Testis (tissue), 3 donors: ENCODE measurements around the gene RUVBL1. TPM values are rescaled to one million over a fixed set of nuclear protein-coding genes. Genes with fewer than 3 reads are reported as not detected.

Experiments used
- DNase-seq: peaks from one replicate; pipeline ENCODE4 v3.0.0-alpha.2; 2019
- H3K27ac ChIP-seq, 2 donors: fragments of 200-600 bp; sonication (generic); one replicate each; pipeline ENCODE4 v1.5.1; 2019
- H3K27me3 ChIP-seq: fragments of 200-600 bp; sonication (generic); one replicate; pipeline ENCODE4 v1.5.1; 2019
- H3K36me3 ChIP-seq: fragments of 200-600 bp; sonication (generic); one replicate; pipeline ENCODE4 v1.5.1; 2017; ENCODE audit warnings: low read depth; ENCODE audit errors: missing control alignments
- H3K4me1 ChIP-seq: fragments of 200-600 bp; sonication (generic); one replicate; pipeline ENCODE4 v1.5.1; 2019
- H3K4me3 ChIP-seq, 2 donors: fragments of 200-600 bp; sonication (generic); one replicate each; pipeline ENCODE4 v1.5.1; 2017 to 2019
- H3K9me3 ChIP-seq: fragments of 200-600 bp; sonication (generic); one replicate; pipeline ENCODE4 v1.5.1; 2017
- CTCF ChIP-seq, 3 experiments: fragments of 450-650 bp in 2 of 3; fragments of 200-600 bp in 1 of 3; sonication (generic) in 1 of 3; IDR thresholded peaks; one replicate each; pipeline ENCODE4 v1.5.1; 2016 to 2019; ENCODE audit warnings: antibody characterized with exemption in 3 of 3, mild to moderate bottlenecking in 2 of 3, moderate library complexity in 1 of 3
- POLR2A ChIP-seq: fragments of 450-650 bp; IDR thresholded peaks from one replicate; pipeline ENCODE4 v1.6.1; 2017; ENCODE audit warnings: antibody characterized with exemption, mild to moderate bottlenecking, moderate library complexity
- WGBS, 2 donors: methylation state at CpG; one replicate each; pipeline ENCODE4 v1.1.5; 2018; 5-methylcytosine and 5-hydroxymethylcytosine counted together
- intact Hi-C: fragments of 100-400 bp; cut with DNase I; formaldehyde crosslinking; loops from one replicate; pipeline ENCODE4 v1.15.1; 2023; ENCODE audit warnings: low total_unique reads
- polyA plus RNA-seq: library from polyadenylated mRNA; stranded (reverse); fragments of 350-450 nt; fragmentation: Illumina TruSeq; extraction: RNeasy Lipid Tissue Mini Kit (QIAGEN cat#74804); gene quantifications from one replicate; pipeline ENCODE4 v1.2.3, GENCODE V29; 2014; ENCODE audit warnings: low read depth, low replicate concordance; ENCODE audit not compliant: insufficient read depth
- total RNA-seq, 2 donors: library from RNA; depleted of rRNA; stranded (reverse); fragments of >200 nt; gene quantifications; one replicate each; pipeline ENCODE4 v1.2.3, GENCODE V29; 2016

Gene RUVBL1
- total and polyA plus RNA-seq, 3 donors from 2014 or later: 42.9 to 70.1 (median 52.9) TPM

- no peaks in the 10 kb centered on the region for H3K9me3 ChIP-seq
- intact Hi-C loops: no loop called here
- no peak overlapping the region for H3K4me3 ChIP-seq
- 66 to 97% methylated on average over 3 of the region's 3 CpGs for WGBS, 2 donors
- no peak overlapping the region for H3K27ac ChIP-seq
- H3K4me1 ChIP-seq: no peaks in the 10 kb centered on the region
- H3K36me3 ChIP-seq: no peaks in the 10 kb centered on the region
- DNase-seq: no peak
- H3K27me3 ChIP-seq: no peaks in the 10 kb centered on the region
- TF ChIP-seq CTCF (IDR thresholded peaks at IDR 0.05) (no peak), POLR2A (no peak)
These were observed 23.5 kb downstream of the RUVBL1 start for GRCh38 chr3:128100161-128100560.

GRCh38 chr3:128098234-128098633, 25.4 kb downstream of the RUVBL1 start:
- H3K27me3 ChIP-seq: no peaks in the 10 kb centered on the region
- no peaks in the 10 kb centered on the region for H3K36me3 ChIP-seq
- intact Hi-C loops: no loop called here
- TF ChIP-seq POLR2A (no peak), CTCF (IDR thresholded peaks at IDR 0.05) (no peak)
- H3K4me3 ChIP-seq: no peak overlapping the region
- no peaks in the 10 kb centered on the region for H3K9me3 ChIP-seq
- H3K4me1 ChIP-seq: no peaks in the 10 kb centered on the region
- WGBS, 2 donors: 93 to 97% methylated on average over 6 of the region's 6 CpGs
- no peak for DNase-seq
- H3K27ac ChIP-seq: no peak overlapping the region

GRCh38 chr3:128095222-128095703, 28.3 kb downstream of the RUVBL1 start:
- H3K36me3 ChIP-seq: no peaks in the 10 kb centered on the region
- no peaks in the 10 kb centered on the region for H3K27me3 ChIP-seq
- TF ChIP-seq CTCF (IDR thresholded peaks at IDR 0.05) (peak; percentile 21 to 67 (median 59)), POLR2A (no peak)
- intact Hi-C loops: no loop called here
- H3K4me1 ChIP-seq: no peaks in the 10 kb centered on the region
- no peaks in the 10 kb centered on the region for H3K9me3 ChIP-seq
- H3K27ac ChIP-seq: no peak overlapping the region
- peak; percentile 89 for DNase-seq
- WGBS, 2 donors: 67 to 83% methylated on average over 6 of the region's 6 CpGs
- H3K4me3 ChIP-seq: no peak overlapping the region

GRCh38 chr3:128094295-128095151, 29.1 kb downstream of the RUVBL1 start:
- H3K4me1 ChIP-seq: no peaks in the 10 kb centered on the region
- TF ChIP-seq POLR2A: no peak
- TF ChIP-seq CTCF (IDR thresholded peaks at IDR 0.05): no peak
- no peaks in the 10 kb centered on the region for H3K36me3 ChIP-seq
- H3K9me3 ChIP-seq: no peaks in the 10 kb centered on the region
- H3K4me3 ChIP-seq: no peak overlapping the region
- WGBS, 2 donors: 87 to 88% methylated on average over 12 to 13 of the region's 13 CpGs
- no peaks in the 10 kb centered on the region for H3K27me3 ChIP-seq
- intact Hi-C loops: no loop called here
- no peak for DNase-seq
- no peak overlapping the region for H3K27ac ChIP-seq
